Activated B cell treated with CpG ODN at 0.5 μM for 24 hours (primary cell): Measurements from ENCODE around the gene NPTN. TPM values are rescaled to one million over a fixed set of nuclear protein-coding genes. Genes with fewer than 3 reads are reported as not detected.

ENCODE experiments used
- ATAC-seq: fragments of 200-7000 bp; cut with Tn5 transposase; one replicate; pipeline ENCODE4 v1.10.0; 2021; ENCODE audit warnings: low read depth, mild to moderate bottlenecking, moderate library complexity
- CTCF ChIA-PET: fragments of 350-600 bp; sonication (Branson Sonifier 250); formaldehyde crosslinking; loops from one replicate; lab custom pipeline; 2021; ENCODE audit warnings: antibody characterized with exemption; lab: Charles Lee
- POLR2A ChIA-PET: fragments of 350-600 bp; sonication (Branson Sonifier 250); formaldehyde crosslinking; loops from one replicate; lab custom pipeline; 2021; ENCODE audit warnings: antibody characterized with exemption; lab: Charles Lee
- DNase-seq: peaks from one replicate; pipeline ENCODE4 v3.0.0; 2022
- H3K27ac Mint-ChIP-seq: one replicate; pipeline ENCODE4 v1.8.0; 2020; ENCODE audit warnings: mixed read lengths
- H3K27me3 Mint-ChIP-seq: one replicate; pipeline ENCODE4 v1.8.0; 2021; ENCODE audit warnings: mixed read lengths
- H3K36me3 Mint-ChIP-seq: one replicate; pipeline ENCODE4 v1.8.0; 2021; ENCODE audit warnings: low read depth, mixed read lengths
- H3K4me1 Mint-ChIP-seq: one replicate; pipeline ENCODE4 v1.8.0; 2021; ENCODE audit warnings: mixed read lengths
- H3K4me3 Mint-ChIP-seq: one replicate; pipeline ENCODE4 v1.8.0; 2020; ENCODE audit warnings: mild to moderate bottlenecking, mixed read lengths
- H3K9me3 Mint-ChIP-seq: one replicate; pipeline ENCODE4 v1.8.0; 2020; ENCODE audit warnings: mixed read lengths
- intact Hi-C: fragments of 100-400 bp; cut with micrococcal nuclease; formaldehyde crosslinking; loops from one replicate; pipeline ENCODE4 v1.15.1; 2024
- total RNA-seq: library from RNA; stranded (reverse); gene quantifications from 2 replicates; pipeline ENCODE4 v1.2.3, GENCODE V29; 2022
- TF ChIP-seq, protein P1 (sequence below): fragments of 200-600 bp; IDR thresholded peaks from one replicate; pipeline ENCODE4 v1.8.0; 2022; ENCODE audit warnings: antibody characterized with exemption, mild to moderate bottlenecking

Gene NPTN
- total RNA-seq, 1 donor from 2014 or later, result 36.1 TPM

DNA sequence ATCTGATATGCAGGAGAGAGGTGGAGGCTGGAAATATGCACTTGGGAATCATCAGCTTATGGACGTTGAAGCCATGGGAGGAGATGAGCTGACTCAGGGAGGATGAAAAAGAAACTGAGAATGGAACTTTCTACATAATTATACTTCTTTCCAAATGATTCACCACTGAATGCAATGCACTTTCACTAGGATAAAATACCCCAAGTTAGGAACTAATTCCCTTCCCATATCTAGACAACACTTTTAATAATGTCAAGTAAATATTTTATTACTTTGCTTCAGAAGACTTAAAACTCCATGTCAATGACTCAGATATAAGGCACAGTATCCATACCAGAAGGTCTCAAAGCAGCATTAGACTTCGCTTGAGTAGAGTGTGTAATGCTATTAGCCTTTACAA is 24.2 kb downstream of the NPTN start:
- Mint-ChIP-seq H3K9me3 (peaks cover 3% of the 10 kb centered on the region), H3K27ac (no peak overlapping the region), H3K36me3 (peaks cover 13% of the 10 kb centered on the region), H3K27me3 (no peaks in the 10 kb centered on the region), H3K4me3 (no peak overlapping the region), H3K4me1 (peaks cover 45% of the 10 kb centered on the region)
- CTCF ChIA-PET, result interaction anchor here (1.5 kb wide), 1 partner anchor 27 kb away, joined by 6 read pairs; no protein-coding TSS in a partner anchor
- no peak for DNase-seq
- TF ChIP-seq, protein P1, sequence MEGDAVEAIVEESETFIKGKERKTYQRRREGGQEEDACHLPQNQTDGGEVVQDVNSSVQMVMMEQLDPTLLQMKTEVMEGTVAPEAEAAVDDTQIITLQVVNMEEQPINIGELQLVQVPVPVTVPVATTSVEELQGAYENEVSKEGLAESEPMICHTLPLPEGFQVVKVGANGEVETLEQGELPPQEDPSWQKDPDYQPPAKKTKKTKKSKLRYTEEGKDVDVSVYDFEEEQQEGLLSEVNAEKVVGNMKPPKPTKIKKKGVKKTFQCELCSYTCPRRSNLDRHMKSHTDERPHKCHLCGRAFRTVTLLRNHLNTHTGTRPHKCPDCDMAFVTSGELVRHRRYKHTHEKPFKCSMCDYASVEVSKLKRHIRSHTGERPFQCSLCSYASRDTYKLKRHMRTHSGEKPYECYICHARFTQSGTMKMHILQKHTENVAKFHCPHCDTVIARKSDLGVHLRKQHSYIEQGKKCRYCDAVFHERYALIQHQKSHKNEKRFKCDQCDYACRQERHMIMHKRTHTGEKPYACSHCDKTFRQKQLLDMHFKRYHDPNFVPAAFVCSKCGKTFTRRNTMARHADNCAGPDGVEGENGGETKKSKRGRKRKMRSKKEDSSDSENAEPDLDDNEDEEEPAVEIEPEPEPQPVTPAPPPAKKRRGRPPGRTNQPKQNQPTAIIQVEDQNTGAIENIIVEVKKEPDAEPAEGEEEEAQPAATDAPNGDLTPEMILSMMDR, result no peak
- intact Hi-C loops, result no loop called here
- no peak for ATAC-seq
- POLR2A ChIA-PET, result no interaction called here

DNA sequence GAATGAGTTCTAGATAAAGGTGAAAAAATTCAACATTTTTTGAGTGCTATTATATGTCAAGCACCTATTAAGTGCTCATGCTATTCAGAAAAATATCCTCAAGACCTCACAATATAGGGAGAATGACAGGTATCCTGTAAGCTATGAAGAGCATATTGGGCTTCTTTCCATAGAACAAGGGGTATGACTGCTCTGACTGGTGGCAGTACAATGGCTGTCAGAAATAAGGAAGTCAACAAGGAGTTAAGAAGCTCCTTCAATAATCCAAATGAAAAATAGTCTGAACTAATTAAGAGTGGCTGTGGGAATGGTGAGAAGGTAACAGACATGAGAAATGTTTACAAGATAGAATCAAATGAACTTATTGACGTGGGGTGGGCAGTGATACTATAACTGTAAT is 24.7 kb downstream of the NPTN start:
- Mint-ChIP-seq H3K27ac (no peak overlapping the region), H3K36me3 (peaks cover 13% of the 10 kb centered on the region), H3K4me3 (no peak overlapping the region), H3K9me3 (peaks cover 3% of the 10 kb centered on the region), H3K27me3 (no peaks in the 10 kb centered on the region), H3K4me1 (peaks cover 46% of the 10 kb centered on the region)
- DNase-seq (no peak), ATAC-seq (no peak)
- POLR2A ChIA-PET, result no interaction called here
- intact Hi-C loops, result no loop called here
- CTCF ChIA-PET, result interaction anchor here (1.5 kb wide), 1 partner anchor 28 kb away, joined by 6 read pairs; no protein-coding TSS in a partner anchor
- TF ChIP-seq, protein P1, result no peak

DNA sequence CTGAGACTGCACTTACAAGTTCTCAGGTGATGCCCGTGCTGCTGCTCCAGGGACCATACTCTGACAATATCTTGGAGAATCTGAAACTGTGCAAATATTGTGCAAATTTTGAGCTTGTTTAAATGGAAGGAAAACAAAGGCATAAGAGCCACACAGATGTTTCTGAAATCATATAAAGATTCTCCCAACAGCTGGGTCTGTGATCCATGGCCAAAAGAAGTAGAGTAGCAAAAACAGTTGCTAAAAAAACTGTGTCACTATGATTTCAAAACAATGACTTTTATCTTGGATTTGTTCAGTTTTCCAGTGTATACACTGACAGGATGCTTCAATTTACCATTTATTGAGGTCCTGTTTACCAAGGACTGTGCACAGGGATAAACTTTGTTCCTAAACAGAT is 25.3 kb downstream of the NPTN start:
- Mint-ChIP-seq H3K4me1 (peaks cover 46% of the 10 kb centered on the region), H3K36me3 (peaks cover 14% of the 10 kb centered on the region), H3K4me3 (no peak overlapping the region), H3K27me3 (no peaks in the 10 kb centered on the region), H3K9me3 (peaks cover 3% of the 10 kb centered on the region), H3K27ac (no peak overlapping the region)
- TF ChIP-seq, protein P1, result no peak
- CTCF ChIA-PET, result interaction anchor here (1.5 kb wide), 1 partner anchor 29 kb away, joined by 6 read pairs; no protein-coding TSS in a partner anchor
- no peak for DNase-seq
- no peak for ATAC-seq
- POLR2A ChIA-PET, result no interaction called here
- intact Hi-C loops, result no loop called here

DNA sequence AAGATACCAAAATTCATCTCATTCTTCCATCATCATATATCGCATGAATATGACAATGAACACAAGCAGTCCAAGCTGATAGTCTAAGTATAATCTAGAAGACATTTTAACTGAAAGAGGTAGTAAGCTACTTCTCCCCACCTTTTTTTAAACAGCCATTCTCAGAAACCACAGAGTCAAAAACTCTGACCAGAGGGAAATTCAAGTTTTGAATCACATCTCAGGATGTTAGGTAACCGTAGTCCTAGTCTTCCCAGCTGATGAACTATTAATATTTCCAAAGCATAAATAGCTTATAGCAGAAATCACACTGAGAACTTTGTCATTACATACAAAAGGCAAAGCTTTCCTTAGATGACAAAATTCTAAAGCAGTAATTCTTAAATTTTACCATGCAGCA is 25.8 kb downstream of the NPTN start:
- no peak overlapping the region for H3K27ac Mint-ChIP-seq
- peaks cover 46% of the 10 kb centered on the region for H3K4me1 Mint-ChIP-seq
- TF ChIP-seq, protein P1, result no peak
- H3K4me3 Mint-ChIP-seq, result no peak overlapping the region
- H3K36me3 Mint-ChIP-seq, result peaks cover 14% of the 10 kb centered on the region
- CTCF ChIA-PET, result interaction anchor here (1.5 to 2.1 kb wide), 2 partner anchors 29 kb away, joined by 5 to 6 read pairs; no protein-coding TSS in a partner anchor
- DNase-seq (no peak), ATAC-seq (no peak)
- H3K9me3 Mint-ChIP-seq, result peaks cover 3% of the 10 kb centered on the region
- intact Hi-C loops, result no loop called here
- H3K27me3 Mint-ChIP-seq, result no peaks in the 10 kb centered on the region
- POLR2A ChIA-PET, result no interaction called here

DNA sequence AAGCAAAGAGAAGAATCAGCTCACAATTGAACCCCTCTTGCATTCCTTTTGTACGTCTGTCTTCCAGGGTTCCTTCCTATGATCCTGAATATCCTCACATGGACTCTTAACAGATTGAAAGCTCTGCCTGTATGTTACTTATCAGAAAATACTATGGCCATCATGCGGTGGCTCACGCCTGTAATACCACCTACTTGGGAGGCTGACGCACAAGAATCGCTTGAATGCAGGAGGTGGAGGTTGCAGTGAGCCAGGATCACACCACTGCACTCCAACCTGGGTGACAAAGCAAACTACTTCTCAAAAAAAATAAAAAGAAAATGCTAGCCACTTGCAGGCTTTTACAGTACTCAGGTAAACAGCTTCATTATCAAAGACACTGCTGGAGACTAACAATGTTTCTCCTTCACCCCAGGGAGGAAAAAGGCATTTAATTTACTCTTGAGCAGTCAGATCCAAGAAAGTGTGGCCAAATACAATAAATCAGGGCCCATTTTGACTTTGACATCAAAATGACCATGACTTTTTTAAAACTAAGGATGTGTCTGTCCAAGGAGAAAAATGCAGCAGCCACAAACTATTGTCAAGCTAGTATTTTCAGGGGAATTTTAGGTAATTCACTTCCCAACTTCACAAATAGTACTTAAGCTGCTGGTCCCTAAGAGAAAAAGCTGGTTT is 27.3 kb downstream of the NPTN start:
- DNase-seq (no peak), ATAC-seq (no peak)
- intact Hi-C loops, result no loop called here
- Mint-ChIP-seq H3K9me3 (peaks cover 3% of the 10 kb centered on the region), H3K4me3 (no peak overlapping the region), H3K27me3 (no peaks in the 10 kb centered on the region), H3K36me3 (peaks cover 14% of the 10 kb centered on the region), H3K27ac (no peak overlapping the region), H3K4me1 (peaks cover 39% of the 10 kb centered on the region)
- POLR2A ChIA-PET, result no interaction called here
- CTCF ChIA-PET, result interaction anchor here (2.1 kb wide), 1 partner anchor 31 kb away, joined by 5 read pairs; no protein-coding TSS in a partner anchor
- TF ChIP-seq, protein P1, result no peak
